GM21786 (cell line): Measurements from ENCODE around the gene ATOSA.

Experiments
- ATAC-seq: cut with Tn5 transposase; IDR thresholded peaks from one replicate; pipeline ENCODE4 v1.9.1; 2021; ENCODE audit not compliant: unreplicated experiment

Gene ATOSA, protein sequence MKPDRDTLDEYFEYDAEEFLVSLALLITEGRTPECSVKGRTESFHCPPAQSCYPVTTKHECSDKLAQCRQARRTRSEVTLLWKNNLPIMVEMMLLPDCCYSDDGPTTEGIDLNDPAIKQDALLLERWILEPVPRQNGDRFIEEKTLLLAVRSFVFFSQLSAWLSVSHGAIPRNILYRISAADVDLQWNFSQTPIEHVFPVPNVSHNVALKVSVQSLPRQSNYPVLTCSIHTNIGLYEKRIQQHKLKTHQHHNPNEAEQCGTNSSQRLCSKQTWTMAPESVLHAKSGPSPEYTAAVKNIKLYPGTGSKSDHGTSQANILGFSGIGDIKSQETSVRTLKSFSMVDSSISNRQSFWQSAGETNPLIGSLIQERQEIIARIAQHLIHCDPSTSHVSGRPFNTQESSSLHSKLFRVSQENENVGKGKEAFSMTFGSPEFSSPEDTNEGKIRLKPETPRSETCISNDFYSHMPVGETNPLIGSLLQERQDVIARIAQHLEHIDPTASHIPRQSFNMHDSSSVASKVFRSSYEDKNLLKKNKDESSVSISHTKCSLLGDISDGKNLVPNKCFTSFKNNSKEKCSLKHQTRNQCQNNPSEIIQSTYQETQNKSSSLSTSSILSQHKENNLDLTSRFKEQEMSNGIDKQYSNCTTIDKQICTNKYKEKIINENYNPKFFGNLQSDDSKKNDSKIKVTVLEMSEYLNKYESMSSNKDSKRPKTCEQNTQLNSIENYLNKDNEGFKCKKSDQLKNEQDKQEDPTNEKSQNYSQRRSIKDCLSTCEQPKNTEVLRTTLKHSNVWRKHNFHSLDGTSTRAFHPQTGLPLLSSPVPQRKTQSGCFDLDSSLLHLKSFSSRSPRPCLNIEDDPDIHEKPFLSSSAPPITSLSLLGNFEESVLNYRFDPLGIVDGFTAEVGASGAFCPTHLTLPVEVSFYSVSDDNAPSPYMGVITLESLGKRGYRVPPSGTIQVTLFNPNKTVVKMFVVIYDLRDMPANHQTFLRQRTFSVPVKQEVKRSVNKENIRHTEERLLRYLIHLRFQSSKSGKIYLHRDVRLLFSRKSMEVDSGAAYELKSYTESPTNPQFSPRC

DNA sequence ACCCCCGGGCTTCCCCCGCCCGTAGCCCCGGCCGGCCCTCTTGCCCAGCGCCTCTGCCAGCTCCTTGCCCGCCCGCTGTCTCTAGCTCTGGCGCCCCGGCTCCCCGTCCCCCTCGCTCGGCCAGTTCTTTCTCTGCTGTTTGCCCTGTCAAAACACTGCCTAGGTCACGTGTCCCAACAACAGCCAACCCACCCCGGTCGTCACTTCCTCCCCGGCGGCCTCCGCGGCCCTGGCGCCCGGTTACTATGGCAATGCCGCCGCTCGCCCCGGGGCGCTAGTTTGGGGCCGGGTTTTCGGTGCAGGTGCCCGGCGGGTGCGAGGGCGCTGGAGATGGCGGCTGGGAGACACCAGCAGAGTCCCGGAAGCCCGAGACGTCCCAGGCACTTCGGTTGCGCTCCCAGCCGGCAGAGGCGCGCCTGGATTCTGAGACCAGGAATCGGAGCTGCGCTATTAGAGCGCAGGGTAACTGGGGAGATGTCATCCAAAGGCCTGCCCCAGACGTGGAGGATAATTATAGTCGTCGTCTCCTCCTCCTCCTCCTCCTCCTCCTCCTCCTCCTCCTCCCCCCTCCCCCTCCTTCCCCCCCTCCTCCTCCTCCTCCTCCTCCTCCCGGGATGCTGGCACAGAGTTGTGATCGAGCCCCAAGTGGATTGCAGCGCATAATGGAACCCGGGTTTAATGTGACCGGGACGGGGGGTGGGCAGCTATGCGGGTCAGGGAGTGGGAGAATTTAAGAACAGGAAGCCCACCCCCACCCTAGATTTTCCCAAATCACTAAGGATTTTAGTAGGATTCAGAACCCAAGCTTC, at the start of gene ATOSA:
ATOSA (minus strand) TSS at position 157 of the 809 bp plus-strand sequence. CDS start 1,367 bp downstream, outside the sequence.
- ATAC-seq: peak; percentile 61

DNA sequence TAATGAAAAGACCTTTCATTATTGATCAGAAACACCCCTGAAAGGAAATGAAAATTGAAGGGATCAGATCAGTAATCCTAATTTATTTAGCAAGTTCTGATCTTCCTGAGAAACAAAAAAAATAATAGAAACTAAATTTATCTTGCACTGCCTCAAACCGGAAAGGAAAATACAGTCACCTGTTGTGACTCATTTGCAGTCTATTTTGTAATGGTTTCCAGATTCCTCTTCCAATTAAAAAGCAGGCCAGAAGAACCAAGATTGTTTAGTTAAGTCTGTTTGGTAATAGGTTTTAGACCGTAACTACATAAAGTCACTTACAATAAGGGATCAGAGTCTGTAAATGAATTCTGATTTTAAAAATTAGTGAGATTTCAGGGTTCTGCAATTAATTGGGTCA, 49.7 kb upstream of the ATOSA start:
- ATAC-seq: no peak

DNA sequence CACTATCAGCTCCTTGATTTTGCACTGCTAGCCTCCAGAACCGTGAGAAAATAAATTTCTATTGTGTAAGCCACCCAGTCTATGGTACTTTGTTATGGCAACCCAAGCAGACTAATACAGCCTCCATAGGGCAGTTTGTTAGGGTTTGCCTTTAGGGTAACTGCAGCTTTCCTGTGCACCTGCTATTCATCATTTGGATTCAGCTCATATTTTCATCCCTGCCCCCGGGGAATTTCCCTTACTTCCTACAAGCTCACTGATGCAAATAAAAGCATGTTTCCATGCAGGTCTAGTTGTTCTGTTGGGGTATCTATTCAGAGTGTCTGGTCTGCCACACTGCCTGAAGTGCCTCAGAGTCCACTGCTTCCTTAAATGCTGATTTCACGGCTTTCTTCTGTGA, 48.6 kb upstream of the ATOSA start:
- no peak for ATAC-seq

DNA sequence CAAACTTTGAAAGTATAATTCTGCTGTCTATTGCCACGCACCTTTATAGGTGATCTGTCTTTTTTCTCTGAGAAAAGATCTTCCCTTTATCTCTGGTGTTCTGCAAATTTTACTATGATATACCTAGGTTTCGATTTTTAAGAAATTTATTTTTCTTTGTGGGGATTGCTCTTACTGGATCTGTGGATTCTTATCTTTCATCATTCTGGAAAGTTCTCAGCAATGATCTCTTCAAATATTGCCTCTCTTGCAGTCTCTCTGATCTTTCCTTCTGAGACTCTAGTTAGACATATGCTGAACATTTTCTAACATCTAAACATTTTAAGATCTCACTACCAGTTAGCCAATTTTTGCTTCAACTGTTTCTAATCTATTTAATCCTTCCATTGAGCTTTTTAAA, 47.0 kb upstream of the ATOSA start:
- no peak for ATAC-seq

DNA sequence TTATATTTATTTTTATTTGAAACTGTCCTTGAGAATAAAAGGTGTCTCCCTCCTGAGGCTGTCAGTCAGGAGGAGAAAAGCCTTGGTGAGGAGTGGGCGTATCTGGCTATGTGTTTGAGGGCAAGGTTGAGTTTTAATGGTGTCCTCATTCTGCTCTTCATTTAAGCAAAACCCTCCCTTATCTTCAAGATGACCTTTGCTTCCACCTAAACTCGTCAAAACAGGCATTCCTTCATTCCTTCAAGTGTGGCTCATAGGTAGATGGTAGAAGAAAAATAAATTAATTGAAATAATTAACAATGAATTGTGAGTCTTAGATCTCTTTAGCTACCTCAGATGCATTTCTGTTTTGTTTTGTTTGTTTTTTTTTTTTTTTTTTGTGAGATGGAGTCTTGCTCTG, 39.4 kb upstream of the ATOSA start:
- ATAC-seq: no peak

DNA sequence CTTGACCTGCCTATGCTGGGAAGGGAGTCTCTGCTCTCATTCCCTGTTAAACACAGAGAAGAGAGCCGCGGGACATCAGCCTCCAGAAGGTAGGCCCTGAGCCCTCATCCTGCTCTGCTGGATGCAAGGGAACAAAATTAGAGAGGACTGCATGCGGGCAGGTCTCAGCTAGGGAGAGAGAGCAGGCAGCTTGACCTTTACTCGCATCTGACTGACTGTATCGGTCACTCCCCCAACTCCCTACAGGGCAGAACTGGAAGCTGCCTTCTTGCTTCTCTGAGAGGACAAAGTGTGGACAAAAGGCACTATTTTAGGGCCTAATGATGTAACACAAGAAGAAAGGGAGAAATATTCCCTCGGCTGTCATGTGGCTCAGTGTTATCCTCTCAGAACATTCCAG, 38.7 kb upstream of the ATOSA start:
- no peak for ATAC-seq

DNA sequence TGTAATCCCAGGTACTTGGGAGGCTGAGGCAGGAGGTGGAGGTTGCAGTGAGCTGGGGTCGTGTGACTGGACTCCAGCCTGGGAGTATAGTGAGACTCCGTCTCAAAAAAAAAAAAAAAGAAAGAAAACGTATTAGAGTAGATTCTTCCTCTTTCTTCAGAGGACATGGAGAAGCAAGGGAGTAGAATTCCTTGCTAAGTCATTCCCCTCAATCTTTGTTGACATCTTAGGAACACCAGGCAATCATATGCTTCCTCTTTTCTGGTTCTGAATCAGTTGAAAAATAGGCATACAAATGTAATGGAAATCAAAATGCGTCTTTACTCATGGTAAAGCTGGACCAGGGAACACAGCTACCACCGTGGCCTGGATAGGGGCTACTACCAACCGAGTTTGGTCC, 38.3 kb upstream of the ATOSA start:
- ATAC-seq: no peak

DNA sequence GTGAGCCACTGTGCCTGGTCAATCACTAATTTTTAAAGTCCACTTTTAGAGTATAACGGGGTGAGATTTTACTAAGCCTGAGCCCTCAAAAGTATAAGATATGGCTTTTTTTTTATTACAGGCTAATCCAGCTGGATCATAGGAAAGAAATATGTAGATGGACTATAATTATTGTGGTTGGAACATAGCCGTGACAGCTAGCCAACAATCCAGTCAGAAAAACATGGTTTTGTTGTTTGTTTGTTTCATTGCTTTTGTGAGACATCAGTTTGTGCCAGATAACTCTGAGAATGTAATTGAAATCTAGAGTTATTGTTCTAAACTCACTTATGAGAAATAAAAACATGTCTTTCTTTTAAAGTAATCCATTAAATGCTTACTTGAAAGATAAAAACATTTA, 37.3 kb upstream of the ATOSA start:
- no peak for ATAC-seq

DNA sequence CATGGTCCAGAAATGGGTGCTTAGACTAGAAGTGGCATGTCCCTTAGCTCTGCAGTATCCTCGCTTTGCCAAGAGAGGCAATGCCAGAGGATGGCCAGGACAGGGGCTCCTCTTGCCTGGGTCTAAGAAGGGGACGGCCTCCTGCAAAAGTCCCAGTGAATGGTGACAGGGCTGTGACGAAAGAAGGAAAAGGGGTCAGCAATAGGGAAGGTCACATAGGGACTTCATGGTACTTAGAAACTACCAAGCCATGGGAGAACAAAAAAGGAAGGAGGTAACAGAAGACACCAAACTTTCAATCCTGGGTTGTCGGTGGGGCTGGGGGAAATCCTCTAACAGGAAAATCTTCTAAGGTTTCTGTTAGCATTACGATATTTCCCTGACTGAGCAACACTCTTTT, 36.2 kb upstream of the ATOSA start:
- no peak for ATAC-seq

DNA sequence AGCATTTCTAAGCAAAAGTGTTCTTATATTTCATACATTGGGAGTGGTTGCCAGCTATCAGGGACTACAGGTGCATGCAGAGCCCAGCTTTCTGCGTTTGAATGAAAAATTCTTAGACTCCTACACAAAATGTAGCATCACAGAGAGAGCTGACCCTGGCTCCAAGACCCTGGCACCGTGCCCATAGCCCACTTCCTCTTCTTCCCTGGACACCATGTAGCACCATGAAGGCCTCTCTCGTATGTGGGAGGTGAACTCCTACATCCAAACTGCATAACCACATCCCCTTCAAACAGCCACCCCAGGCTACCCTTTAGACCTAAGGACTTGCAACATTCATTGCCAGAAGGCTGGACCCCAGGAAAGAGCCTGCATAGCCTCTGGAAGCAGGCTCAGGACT, 35.8 kb upstream of the ATOSA start:
- ATAC-seq: no peak

DNA sequence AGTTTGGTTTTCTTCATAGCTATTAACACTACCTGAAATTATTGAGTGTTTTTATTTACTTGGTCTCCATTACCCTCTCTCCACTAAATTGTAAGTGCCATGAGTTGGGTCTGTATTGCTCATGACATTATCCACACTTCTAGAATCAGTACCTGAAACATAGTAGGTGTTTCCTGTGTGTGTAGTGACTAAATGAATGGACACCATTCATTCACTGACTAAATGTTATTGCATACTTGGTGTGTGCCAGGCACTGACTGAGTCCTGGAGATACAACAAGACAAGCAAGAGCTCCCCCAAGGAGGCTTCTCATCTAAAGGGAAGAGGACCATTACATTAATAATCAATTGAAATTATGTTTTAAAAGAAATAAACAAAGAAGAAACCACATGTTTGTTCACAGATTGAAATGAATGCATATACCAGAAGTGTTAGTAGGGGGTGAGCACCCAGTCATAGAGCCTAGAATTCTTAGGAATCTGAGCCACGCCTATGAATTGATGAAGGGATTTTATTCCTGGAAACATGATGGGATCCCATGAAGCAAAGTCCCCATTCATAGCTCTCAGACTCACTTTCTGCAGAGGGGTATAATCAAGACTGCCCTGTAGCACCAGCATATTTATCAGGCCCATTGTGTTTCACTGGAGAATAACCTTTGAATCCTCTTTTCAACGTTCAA, 31.7 kb upstream of the ATOSA start:
- no peak for ATAC-seq

DNA sequence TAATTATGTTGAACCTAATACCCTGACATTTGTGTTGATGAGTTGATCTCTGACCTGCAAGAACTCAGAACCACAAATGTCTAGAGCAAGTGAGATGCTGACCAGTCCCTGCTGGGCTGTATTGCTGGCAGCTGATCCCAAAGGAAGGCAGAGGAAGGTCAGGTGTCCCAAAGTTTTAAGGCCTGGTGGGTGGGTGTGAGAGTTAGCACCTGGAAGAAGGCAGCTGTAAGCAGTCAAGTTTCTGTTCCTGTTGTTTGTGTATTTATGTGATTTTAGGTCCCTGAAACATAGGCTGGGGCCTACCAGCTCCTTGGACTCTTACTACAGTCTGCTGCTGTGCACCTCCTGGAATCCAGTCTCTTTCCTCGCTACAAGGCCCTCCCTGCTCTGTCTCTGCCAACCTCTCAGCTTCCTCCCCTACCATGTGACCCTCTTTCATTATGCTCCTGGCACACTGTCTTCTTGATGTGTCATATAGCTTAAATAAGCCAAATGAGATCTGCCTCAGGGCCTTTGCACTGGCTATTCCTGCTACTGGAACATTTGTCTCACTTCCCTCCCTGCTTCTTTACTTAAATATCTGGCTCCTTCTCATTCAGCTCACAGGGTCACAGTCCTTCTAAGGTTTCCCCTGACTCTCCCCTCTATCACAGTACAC, 31.0 kb upstream of the ATOSA start:
- ATAC-seq: peak; percentile 33

DNA sequence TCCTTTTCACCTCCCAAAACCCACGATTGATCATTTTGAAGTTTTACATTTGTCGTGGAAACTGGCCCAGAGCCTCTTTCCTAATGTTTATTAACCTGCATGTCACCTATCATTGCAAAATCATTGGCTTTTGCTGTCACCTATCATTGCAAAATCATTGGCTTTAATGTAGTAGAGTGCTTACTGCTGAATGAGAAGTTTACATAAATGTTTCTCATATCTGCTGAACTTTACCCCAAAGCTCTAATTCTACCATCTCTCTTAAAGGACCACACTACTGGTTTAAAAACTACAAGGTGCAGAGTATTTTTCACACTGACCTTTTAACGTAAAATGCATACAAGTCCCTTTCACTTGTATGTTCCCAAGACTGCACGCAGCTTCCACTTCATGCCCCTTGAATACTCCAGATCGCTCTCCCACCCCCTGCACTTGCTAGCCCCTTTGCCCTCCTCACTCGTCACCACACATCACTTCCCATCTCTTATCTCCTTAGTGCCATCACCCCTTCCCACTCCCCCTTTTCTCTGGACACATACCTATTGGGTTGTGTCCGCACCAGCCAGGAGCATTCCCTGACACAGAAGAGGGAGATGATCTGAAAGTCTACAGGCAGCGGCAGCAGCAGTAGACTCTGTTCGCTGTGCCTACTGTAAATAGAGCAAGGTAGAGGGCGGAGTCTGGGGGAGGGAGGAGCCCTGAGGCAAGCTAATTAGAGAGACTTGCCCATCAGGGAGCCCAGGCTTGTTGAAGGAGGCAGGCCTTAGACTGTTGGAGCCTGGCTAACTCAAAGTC, 30.2 kb upstream of the ATOSA start:
- peak; percentile 88 for ATAC-seq

DNA sequence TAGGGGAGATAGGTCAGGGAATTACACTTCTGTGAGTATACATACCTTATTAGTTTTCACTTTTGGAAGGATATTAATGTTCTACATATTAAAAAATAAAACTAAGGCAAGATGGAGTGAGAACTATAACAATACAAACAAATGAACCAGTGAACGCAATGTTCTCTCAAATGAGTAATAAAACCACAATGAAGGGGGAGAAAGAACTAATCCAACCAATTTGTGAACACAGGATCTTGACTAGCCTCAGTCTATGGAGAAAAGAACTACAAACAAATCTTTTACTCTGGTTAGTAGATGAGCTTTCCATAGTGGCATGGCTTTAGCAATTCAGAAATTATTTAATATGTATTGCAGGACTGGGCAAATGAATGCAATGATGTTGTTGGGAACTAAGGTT, 26.9 kb upstream of the ATOSA start:
- no peak for ATAC-seq

DNA sequence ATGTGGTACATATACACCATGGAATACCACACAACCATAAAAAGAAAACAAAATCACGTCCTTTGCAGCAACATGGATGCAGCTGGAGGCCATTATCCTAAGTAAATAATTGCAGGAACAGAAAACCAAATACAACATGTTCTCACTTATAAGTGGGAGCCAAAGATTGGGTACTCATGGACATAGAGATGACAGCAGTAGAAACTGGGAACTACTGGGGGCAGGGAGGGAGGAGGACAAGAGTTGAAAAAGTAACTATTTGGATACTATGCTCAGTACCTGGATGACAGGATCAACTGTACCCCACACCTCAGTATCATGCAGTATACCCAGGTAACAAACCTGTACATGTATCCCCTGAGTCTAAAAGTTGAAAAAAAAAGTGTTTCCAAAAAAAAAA, 23.2 kb upstream of the ATOSA start:
- no peak for ATAC-seq

DNA sequence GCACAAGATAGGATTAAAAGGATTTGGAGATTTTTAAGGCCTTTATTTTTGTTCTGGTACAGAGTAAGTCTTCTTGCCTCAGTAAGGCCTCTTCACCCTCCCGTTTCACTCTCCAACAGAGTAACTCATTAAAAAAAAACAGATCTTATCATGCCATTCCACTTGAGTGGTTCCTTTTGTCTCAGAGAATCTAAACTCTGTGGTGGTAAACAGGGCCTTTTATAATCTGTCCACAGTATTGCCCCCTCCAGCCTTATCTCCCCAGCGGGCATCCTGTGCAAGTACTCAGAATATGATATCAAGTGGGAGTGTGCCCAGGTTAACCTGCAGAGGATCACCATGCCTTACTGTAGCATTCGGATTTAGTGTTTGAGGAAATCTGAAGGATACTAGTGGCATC, 20.3 kb upstream of the ATOSA start:
- no peak for ATAC-seq

DNA sequence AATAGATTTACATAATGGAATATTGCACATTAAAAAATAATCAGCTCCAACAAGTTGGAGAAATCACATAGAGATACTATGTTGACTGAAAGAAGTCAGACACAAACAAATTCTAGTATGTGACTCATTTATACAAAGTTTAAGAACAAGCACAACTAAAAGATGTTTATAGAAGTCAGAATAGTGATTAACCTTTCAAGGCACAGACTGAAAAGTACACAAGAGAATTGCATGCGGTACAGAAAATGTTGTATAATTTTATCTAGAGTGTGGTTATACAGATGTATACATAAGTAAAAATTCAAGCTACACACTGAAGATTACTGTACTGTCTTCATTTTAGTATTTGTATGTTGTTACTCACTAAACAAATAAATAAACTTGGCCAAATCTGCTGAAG, 19.3 kb upstream of the ATOSA start:
- ATAC-seq: no peak

DNA sequence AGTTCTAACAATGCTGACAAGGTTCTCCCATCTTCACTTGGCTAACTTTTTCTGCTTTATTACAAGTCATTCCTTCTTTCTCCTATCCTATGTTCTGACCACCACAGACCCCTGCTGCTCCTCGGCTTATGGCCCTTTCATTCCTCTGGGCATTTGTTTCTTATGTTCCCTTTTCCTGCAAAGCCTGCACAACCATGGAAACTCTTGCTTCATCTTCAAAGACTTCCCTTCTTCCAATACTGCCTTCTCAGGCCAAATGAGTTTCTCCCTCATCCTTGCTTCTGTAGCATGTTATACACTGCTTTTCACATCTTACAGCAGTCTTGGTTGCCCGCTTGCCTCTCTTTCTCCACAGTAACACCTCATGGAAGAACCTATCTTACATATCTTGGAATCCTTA, 17.9 kb upstream of the ATOSA start:
- ATAC-seq: no peak

DNA sequence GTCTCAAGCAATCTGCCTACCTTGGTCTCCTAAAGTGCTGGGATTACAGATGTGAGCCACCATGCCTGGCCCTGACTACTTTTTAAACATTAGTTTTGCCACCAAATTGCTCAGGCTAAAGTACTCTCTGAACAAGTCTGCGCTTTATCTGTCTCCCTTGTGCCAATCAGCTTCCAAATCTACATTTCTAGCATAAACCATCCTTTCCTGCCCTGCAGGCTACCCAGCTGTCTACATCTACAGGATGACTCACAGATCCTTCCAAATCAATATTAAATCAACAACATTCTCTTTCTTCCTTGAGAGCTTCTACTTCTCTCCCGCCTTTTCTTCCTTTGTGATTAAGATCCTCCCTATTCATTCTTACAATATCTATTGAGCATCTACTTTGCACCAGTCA, 16.0 kb upstream of the ATOSA start:
- ATAC-seq: no peak
